ENCODE results near the gene SCN1A.
"Not testable (repeated sequence)": the region's sequence is repeated elsewhere in the genome, so short reads cannot be mapped to it uniquely, and the experiment has no call there.

The SCN1A gene

DNA sequence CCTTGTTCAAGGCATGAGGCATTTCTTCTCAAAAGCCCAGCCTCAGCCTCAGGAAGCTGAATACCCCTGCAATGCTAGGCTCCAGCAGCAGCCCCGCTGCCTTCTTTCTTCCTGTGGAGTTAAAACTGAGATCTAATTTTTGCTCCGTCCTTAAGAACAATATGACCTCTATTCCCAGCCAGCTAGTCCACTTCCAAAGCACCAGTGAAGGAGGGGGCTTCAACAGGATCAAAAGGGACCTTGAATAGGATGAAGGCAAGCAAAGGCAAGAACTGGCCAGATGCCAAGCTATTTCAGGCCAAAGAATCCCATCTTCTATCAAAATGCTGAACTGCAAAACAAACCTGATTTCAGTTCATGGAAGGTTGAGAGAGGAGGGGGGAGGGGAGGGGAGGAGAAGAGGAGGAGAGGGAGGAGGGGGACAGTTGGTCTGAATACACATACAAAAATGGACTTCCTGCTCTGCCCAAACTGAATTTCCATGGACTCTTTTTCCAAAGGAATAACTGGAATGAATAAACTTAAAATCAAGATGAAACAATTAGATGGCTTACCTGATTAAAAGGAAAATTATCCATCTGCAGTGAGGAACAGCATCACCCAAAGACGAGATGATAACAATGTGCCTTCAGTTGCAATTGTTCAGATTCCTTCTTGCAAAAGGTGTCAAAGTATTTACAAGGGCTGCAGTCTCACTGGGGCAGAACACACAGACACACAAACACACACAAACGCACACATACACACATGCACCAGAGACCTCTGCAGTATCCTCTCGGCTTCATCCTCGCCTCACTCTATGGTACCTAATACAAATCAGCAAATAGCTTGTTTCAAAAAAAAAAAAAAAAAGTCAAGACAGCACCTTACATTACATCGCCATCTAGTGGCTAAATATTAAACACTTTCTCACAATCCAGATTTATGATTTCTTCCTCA, at the start of gene SCN1A:
TSS of gene SCN1A (minus strand) at position 804 of the 939 bp plus-strand sequence. CDS start 54,399 bp downstream, outside the sequence.
- DNase-seq (ENCODE audit: low read depth), result no peak

- no peak for DNase-seq (ENCODE audit: low read depth)
Measured at GRCh38 chr2:166173263-166173662, 45.4 kb upstream of the SCN1A start.

DNA sequence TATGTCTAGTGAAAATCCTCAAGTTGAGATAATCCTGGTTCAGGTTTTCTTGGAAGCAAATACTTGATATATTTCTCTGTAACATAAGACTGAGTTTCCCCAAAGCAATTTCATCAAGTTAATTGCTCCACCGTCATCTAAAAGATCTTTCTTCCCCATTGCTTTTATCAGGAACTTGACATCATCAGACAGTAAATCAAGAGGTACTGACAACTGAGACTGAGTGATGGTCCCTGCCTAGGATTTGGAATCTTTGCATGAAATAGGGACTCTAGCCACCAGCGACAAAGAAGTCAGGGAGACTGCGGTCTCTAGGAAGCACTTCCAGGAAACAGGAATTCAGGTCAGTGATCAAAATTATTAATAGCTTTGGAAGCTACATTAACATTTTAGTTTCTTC, 43.4 kb upstream of the SCN1A start:
- no peak for DNase-seq (ENCODE audit: low read depth)

GRCh38 chr2:166170356-166170755, 42.5 kb upstream of the SCN1A start:
- DNase-seq (ENCODE audit: low read depth), result no peak

DNA sequence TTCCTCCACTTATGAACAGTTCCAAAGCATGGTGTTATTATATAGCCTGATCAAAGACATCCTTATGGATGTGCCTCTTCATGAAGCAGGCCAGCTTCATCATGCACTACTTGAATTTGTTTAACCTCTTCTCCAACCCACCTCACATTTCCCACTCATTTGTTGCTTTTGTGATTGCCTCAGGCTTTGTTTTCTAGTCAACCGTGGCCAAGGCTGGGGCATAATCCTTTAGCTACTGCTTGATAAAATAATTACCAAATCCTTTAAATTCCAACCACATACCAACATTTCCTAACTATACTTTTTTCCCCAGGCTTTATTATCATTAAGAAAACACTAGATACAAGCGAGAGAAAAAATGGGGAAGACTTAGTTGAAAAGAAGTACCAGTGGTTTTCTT, 39.6 kb upstream of the SCN1A start:
- no peak for DNase-seq (ENCODE audit: low read depth)

GRCh38 chr2:166163775-166164174, 36.0 kb upstream of the SCN1A start:
- no peak for DNase-seq (ENCODE audit: low read depth)

DNA sequence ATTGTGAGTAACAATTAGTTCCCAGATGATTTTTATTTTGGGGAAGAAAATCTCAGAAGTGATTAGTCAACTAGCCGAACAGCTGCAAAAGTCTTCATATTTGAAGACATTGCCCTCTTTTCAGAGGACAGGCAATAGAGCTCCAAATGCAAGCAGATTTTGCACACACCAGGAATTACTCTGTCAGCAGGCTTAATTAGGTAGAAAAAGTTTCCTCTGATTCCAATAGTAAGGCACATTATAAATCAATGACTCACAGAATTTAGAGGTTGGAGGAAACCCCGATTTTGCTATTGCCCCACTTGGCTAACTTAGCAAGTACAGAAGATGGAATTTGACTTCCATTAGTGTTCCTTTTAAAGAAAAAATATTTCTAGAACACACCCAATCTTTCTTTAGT, 30.7 kb upstream of the SCN1A start:
- DNase-seq (ENCODE audit: low read depth), result no peak

GRCh38 chr2:166157578-166157977, 29.8 kb upstream of the SCN1A start:
- DNase-seq (ENCODE audit: low read depth), result no peak

GRCh38 chr2:166156985-166157490, 29.2 kb upstream of the SCN1A start:
- DNase-seq (ENCODE audit: low read depth), result no peak

GRCh38 chr2:166155589-166155988, 27.8 kb upstream of the SCN1A start:
- DNase-seq (ENCODE audit: low read depth), result no peak

- no peak for DNase-seq (ENCODE audit: low read depth)
Measured at GRCh38 chr2:166154685-166155338, 27.0 kb upstream of the SCN1A start.

- no peak for DNase-seq (ENCODE audit: low read depth)
Measured at GRCh38 chr2:166152064-166152463, 24.2 kb upstream of the SCN1A start.

DNA sequence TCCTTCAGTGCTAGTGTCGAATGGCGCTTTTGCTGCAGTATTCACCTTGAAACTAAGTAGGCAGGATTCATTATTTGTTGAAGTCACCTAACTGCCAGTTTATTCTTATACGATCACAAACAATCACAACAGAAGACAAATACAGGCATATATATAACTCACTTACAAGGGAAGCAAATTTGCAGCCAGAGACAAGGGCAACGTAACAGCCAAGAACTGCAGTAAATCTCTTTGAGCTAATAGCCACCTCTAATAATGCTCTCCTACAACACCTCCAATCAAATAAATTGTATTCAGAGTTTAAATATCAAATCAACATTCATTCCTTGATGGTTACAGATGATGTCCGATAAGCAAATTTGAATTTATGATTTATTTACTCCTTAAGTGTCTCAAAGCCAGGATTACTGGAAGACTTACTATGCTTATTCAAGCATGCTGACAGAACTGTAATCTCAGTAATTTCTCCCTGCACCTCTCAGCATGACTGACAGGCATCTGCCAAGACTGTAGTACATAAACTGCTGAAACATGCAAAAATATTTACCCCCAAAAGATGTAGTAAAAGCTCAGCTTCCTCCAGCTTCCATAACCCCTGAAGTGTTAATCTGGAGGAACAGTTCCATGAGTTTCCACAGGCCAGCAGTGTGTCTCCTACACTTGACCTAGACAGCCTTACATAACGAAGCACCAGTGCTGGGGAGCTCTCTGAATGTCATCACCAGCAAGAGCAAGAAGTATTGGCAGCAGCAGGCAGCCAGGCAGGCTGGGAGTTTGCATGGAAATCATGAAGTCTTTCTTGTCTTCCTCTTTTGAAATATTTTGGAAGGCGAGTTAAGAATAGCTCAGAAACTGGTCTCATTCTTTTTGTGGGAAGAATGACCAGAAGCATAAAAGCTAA, 20.9 kb upstream of the SCN1A start:
- no peak for DNase-seq (ENCODE audit: low read depth)

DNA sequence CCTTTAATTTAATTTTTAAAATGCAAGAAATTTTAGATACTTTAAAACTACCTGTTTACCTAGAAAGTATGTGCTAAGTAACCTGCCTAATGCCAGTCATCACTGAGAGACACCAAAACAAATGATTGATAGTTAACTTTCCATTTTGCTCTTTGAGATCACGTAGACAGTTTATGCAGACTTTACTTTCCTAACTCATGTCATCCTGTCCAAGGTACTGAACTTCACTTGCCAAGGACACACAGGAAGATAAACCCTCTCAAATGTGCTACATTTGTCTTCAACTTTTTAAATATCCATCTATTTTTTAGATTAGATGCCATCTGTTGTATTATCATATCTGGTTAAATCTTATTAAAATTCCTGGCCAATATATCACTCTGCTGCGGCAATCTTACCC, 20.1 kb upstream of the SCN1A start:
- no peak for DNase-seq (ENCODE audit: low read depth)

- DNase-seq (ENCODE audit: low read depth), result no peak
Measured at GRCh38 chr2:166144071-166144470, 16.3 kb upstream of the SCN1A start.

DNA sequence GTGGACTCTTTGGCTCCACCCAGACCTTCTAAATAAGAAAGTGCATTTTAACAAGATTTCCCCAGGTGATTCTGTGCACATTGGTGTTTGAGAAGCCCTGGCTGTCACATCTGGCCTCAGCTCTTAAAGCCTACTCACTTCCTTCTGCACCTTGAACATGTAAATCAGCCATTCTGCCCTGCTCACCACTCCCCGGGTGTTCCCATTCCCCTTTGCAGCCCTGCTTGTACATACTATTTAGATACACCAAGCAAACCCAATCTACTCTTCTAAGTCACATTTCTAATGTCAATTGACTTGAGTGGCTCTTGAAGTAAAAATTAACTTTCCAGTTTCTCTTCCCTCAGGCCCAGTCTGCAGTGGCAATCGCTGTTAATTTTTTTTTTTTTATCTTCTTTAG, 13.1 kb upstream of the SCN1A start:
- no peak for DNase-seq (ENCODE audit: low read depth)

- DNase-seq (ENCODE audit: low read depth), result no peak
Measured at GRCh38 chr2:166140475-166140874, 12.7 kb upstream of the SCN1A start.

GRCh38 chr2:166139479-166139878, 11.7 kb upstream of the SCN1A start:
- DNase-seq (ENCODE audit: low read depth), result not testable (repeated sequence)

- DNase-seq (ENCODE audit: low read depth), result no peak
Measured at GRCh38 chr2:166138667-166139066, 10.8 kb upstream of the SCN1A start.

GRCh38 chr2:166138144-166138543, 10.3 kb upstream of the SCN1A start:
- DNase-seq (ENCODE audit: low read depth), result no peak

DNA sequence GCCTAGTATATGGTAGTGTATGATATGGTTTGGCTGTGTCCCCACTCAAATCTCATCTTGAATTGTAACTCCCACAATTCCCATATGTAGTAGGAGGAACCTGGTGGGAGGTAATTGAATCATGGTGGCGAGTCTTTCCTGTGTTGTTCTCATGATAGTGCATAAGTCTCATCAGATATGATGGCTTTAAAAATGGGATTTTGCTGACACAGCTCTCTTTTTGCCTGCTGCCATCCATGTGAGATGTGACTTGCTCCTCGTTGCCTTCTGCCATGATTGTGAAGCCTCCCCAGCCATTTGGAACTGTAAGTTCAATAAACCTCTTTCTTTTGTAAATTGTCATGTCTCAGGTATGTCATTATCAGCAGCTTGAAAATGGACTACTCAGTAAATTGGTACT, 9.5 kb upstream of the SCN1A start:
- DNase-seq (ENCODE audit: low read depth), result no peak

DNA sequence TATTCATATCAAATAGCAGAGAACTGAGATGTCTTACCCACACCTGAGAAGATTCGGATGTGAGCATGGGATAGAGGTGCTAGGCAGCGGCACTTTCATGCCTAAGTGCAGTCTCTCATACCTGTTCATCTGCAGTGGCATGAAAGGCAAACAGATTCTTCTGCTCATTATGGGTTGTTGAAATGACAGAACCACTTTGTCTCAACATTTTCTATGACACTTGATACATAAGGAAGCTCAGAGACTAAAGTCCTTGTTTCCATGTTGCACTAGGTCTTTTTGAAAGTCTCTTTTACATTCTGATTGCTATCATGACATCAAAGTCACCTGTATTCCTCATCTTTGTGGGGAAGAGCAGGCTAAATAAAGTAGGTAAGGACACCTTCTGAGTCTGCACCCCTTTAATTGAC, 8.0 kb upstream of the SCN1A start:
- no peak for DNase-seq (ENCODE audit: low read depth)
